Measurements from ENCODE around the gene SH3BP4. TPM values are rescaled to one million over a fixed set of nuclear protein-coding genes. Genes with fewer than 3 reads are reported as not detected.
A peak's percentile ranks its signal among the peaks of the same experiment; 100 is the strongest.
"Not testable (repeated sequence)": the region's sequence is repeated elsewhere in the genome, so short reads cannot be mapped to it uniquely, and the experiment has no call there.

The SH3BP4 gene
- total RNA-seq, 1 donor from 2014 or later = 67.6 TPM

- TF ChIP-seq CTCF (conservative IDR thresholded peaks at IDR 0.05; ENCODE audit: low read depth, low read length) = no peak
- H3K4me3 ChIP-seq (ENCODE audit: low read depth, low read length) = no peak overlapping the region
- no peak for DNase-seq (ENCODE audit: low read depth)
These were observed 103.1 kb downstream of the SH3BP4 start for GRCh38 chr2:235054919-235055318.

DNA sequence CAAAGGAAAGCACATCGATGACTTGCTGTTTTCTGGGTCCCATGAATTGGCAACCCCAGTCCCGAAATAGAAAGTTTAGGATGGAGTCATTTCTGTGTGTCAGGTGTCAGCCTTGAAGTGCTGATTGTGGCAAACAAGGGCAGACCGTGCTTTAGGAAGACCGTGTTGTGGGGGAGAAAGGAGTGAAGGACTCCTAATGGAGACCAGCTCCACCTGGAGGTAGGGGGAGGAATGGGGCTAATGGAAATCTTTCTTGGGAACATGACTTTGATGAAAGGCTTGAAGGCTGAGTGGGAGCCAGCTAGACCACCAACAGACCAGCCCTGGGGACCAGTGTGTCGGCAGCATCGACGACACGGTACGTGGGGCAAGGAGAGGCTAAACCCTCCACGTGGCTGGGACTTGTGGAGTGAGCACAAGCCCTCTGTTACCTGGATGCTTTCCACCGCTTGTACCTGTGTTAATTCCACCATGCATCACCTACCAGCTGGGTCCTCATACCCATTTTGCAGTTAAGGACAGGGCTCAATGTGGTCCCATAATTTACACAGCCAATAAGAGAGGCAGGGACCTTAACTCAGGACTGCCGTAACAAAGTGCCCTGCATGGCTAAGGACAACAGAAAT is 104.2 kb downstream of the SH3BP4 start:
- H3K4me3 ChIP-seq (ENCODE audit: low read depth, low read length) = no peak overlapping the region
- peak; percentile 84 for TF ChIP-seq CTCF (conservative IDR thresholded peaks at IDR 0.05; ENCODE audit: low read depth, low read length)
- DNase-seq (ENCODE audit: low read depth) = peak; percentile 12

- no peak for DNase-seq (ENCODE audit: low read depth)
- TF ChIP-seq CTCF (conservative IDR thresholded peaks at IDR 0.05; ENCODE audit: low read depth, low read length) = no peak
- no peak overlapping the region for H3K4me3 ChIP-seq (ENCODE audit: low read depth, low read length)
These were observed 105.0 kb downstream of the SH3BP4 start for GRCh38 chr2:235056768-235057167.

- DNase-seq (ENCODE audit: low read depth); H3K4me3 ChIP-seq (ENCODE audit: low read depth, low read length): not testable (repeated sequence)
These were observed 105.8 kb downstream of the SH3BP4 start for GRCh38 chr2:235057616-235058015.

DNA sequence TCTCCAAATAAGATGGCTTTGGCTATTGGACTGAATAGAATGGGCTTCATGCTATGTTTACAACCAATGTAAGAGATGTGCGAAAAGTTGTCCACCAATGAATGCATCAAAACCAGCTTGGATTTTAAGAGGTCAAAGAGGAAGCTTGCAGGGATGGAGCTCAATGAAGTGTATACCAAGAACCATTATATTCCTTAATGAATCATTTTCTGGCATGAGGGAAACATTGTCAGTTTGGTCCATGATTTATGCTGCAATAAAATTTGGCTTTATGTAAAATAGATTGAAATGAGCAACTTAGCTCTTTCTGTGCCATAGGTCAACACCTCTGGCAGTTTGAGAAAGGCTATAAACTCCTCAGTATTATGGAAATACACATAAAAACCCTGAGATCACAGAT is 107.3 kb downstream of the SH3BP4 start:
- DNase-seq (ENCODE audit: low read depth) = no peak
- no peak for TF ChIP-seq CTCF (conservative IDR thresholded peaks at IDR 0.05; ENCODE audit: low read depth, low read length)
- no peak overlapping the region for H3K4me3 ChIP-seq (ENCODE audit: low read depth, low read length)

GRCh38 chr2:235061656-235062055 is 109.8 kb downstream of the SH3BP4 start:
- TF ChIP-seq CTCF (conservative IDR thresholded peaks at IDR 0.05; ENCODE audit: low read depth, low read length) = no peak
- no peak overlapping the region for H3K4me3 ChIP-seq (ENCODE audit: low read depth, low read length)
- DNase-seq (ENCODE audit: low read depth) = no peak

DNA sequence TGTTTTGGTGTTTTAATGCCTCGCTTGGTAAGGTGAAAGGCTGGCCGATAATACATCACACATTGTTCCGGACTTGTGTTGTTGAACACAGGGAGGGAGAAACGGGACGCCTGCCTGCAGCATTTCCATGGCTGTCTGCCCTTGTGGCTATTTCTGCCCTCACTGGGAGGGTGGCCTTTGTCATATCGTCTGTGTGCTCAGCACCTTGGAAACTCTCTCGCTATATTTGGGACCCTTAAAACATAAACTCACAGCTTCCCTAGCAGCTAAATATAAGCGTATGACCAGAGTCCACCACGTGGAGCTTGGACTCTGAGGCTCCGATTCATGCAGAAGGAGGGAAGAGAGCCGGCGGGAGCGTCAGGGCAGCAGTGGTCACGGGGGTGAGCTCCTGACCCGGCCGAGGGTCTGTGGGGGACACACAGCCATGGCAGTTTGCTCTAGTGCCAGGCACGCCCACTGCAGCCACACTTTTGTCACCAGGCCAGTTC is 111.7 kb downstream of the SH3BP4 start:
- TF ChIP-seq CTCF (conservative IDR thresholded peaks at IDR 0.05; ENCODE audit: low read depth, low read length) = no peak
- no peak for DNase-seq (ENCODE audit: low read depth)
- H3K4me3 ChIP-seq (ENCODE audit: low read depth, low read length) = no peak overlapping the region

All from epithelial cell of proximal tubule (primary cell).